ENCODE data around the gene FMO2. TPM values are rescaled to one million over a fixed set of nuclear protein-coding genes. Genes with fewer than 3 reads are reported as not detected.
"Not testable (repeated sequence)": the region's sequence is repeated elsewhere in the genome, so short reads cannot be mapped to it uniquely, and the experiment has no call there.

FMO2 gene
- polyA plus RNA-seq, 1 donor (not counting 4 experiments of a cell fraction or from before 2014, with no cell fraction given), result 0.05 TPM

- dilution Hi-C loops (cut with MboI; ENCODE audit: extremely low pct_ligation_motif_present, low sequenced_read_pairs), result no loop called here
- no peak overlapping the region for H3K9ac ChIP-seq (ENCODE audit: control insufficient read depth, extremely low read depth, insufficient read depth, low read length)
- no peak for DNase-seq (ENCODE audit: low read depth, low spot score)
- H3K27ac ChIP-seq (ENCODE audit: control insufficient read depth, insufficient read depth, low read length), result no peak overlapping the region
- no peak overlapping the region for H3K4me3 ChIP-seq (ENCODE audit: control insufficient read depth in 2 of 3, extremely low read depth in 1 of 3, insufficient read depth in 2 of 3, low read depth in 1 of 3, low read length in 3 of 3)
- no peaks in the 10 kb centered on the region for H3K36me3 ChIP-seq (ENCODE audit: control insufficient read depth in 2 of 2, extremely low read depth in 1 of 2, insufficient read depth in 2 of 2, low read length in 2 of 2)
- H2AFZ ChIP-seq (ENCODE audit: control insufficient read depth, low read length), result no peak overlapping the region
- no peaks in the 10 kb centered on the region for H3K27me3 ChIP-seq (ENCODE audit: control insufficient read depth, extremely low read depth, insufficient read depth, low read length)
- no peak for FAIRE-seq
- H3K79me2 ChIP-seq (ENCODE audit: control insufficient read depth, insufficient read depth, low read length), result no peaks in the 10 kb centered on the region
- H4K20me1 ChIP-seq (ENCODE audit: control insufficient read depth, extremely low read depth, insufficient read depth, low read length), result no peaks in the 10 kb centered on the region
- H3K9me3 ChIP-seq (ENCODE audit: control insufficient read depth, low read depth, low read length), result no peaks in the 10 kb centered on the region
- no peaks in the 10 kb centered on the region for H3K4me1 ChIP-seq (ENCODE audit: control insufficient read depth, extremely low read depth, insufficient read depth, low read length)
- H3K4me2 ChIP-seq (ENCODE audit: control insufficient read depth, extremely low read depth, insufficient read depth, low read depth, low read length), result no peak overlapping the region
- no peak for TF ChIP-seq EZH2 (IDR thresholded peaks at IDR 0.05; ENCODE audit: low read length)
- TF ChIP-seq CTCF (optimal IDR thresholded peaks at IDR 0.05 in 1 of 3, IDR thresholded peaks at IDR 0.05 in 1 of 3, conservative IDR thresholded peaks at IDR 0.05 in 1 of 3; ENCODE audit: extremely low read depth in 1 of 3, insufficient read depth in 2 of 3, low read length in 3 of 3), result no peak
- no peaks in the 10 kb centered on the region for H3K9me1 ChIP-seq (ENCODE audit: control insufficient read depth, extremely low read depth, insufficient read depth, low read length)
Measured at GRCh38 chr1:171231326-171231725, 46.2 kb downstream of the FMO2 start.

- H2AFZ ChIP-seq (ENCODE audit: control insufficient read depth, low read length), result no peak overlapping the region
- no peak for FAIRE-seq
- H3K4me3 ChIP-seq (ENCODE audit: control insufficient read depth in 2 of 3, extremely low read depth in 1 of 3, insufficient read depth in 2 of 3, low read depth in 1 of 3, low read length in 3 of 3), result no peak overlapping the region
- no peaks in the 10 kb centered on the region for H3K79me2 ChIP-seq (ENCODE audit: control insufficient read depth, insufficient read depth, low read length)
- no peaks in the 10 kb centered on the region for H3K36me3 ChIP-seq (ENCODE audit: control insufficient read depth in 2 of 2, extremely low read depth in 1 of 2, insufficient read depth in 2 of 2, low read length in 2 of 2)
- H3K4me2 ChIP-seq (ENCODE audit: control insufficient read depth, extremely low read depth, insufficient read depth, low read depth, low read length), result no peak overlapping the region
- no peaks in the 10 kb centered on the region for H3K9me3 ChIP-seq (ENCODE audit: control insufficient read depth, low read depth, low read length)
- TF ChIP-seq CTCF (optimal IDR thresholded peaks at IDR 0.05 in 1 of 3, IDR thresholded peaks at IDR 0.05 in 1 of 3, conservative IDR thresholded peaks at IDR 0.05 in 1 of 3; ENCODE audit: extremely low read depth in 1 of 3, insufficient read depth in 2 of 3, low read length in 3 of 3), result no peak
- TF ChIP-seq EZH2 (IDR thresholded peaks at IDR 0.05; ENCODE audit: low read length), result no peak
- H3K27ac ChIP-seq (ENCODE audit: control insufficient read depth, insufficient read depth, low read length), result no peak overlapping the region
- no peaks in the 10 kb centered on the region for H4K20me1 ChIP-seq (ENCODE audit: control insufficient read depth, extremely low read depth, insufficient read depth, low read length)
- no peaks in the 10 kb centered on the region for H3K4me1 ChIP-seq (ENCODE audit: control insufficient read depth, extremely low read depth, insufficient read depth, low read length)
- H3K9me1 ChIP-seq (ENCODE audit: control insufficient read depth, extremely low read depth, insufficient read depth, low read length), result no peaks in the 10 kb centered on the region
- no peak for DNase-seq (ENCODE audit: low read depth, low spot score)
- dilution Hi-C loops (cut with MboI; ENCODE audit: extremely low pct_ligation_motif_present, low sequenced_read_pairs), result no loop called here
- no peak overlapping the region for H3K9ac ChIP-seq (ENCODE audit: control insufficient read depth, extremely low read depth, insufficient read depth, low read length)
- H3K27me3 ChIP-seq (ENCODE audit: control insufficient read depth, extremely low read depth, insufficient read depth, low read length), result no peaks in the 10 kb centered on the region
Measured at GRCh38 chr1:171233183-171233582, 48.1 kb downstream of the FMO2 start.

GRCh38 chr1:171236231-171236630 is 51.1 kb downstream of the FMO2 start:
- H3K27me3 ChIP-seq (ENCODE audit: control insufficient read depth, extremely low read depth, insufficient read depth, low read length); DNase-seq (ENCODE audit: low read depth, low spot score); H3K9ac ChIP-seq (ENCODE audit: control insufficient read depth, extremely low read depth, insufficient read depth, low read length); H3K79me2 ChIP-seq (ENCODE audit: control insufficient read depth, insufficient read depth, low read length); H4K20me1 ChIP-seq (ENCODE audit: control insufficient read depth, extremely low read depth, insufficient read depth, low read length); dilution Hi-C loops (cut with MboI; ENCODE audit: extremely low pct_ligation_motif_present, low sequenced_read_pairs); H3K4me1 ChIP-seq (ENCODE audit: control insufficient read depth, extremely low read depth, insufficient read depth, low read length); H3K9me1 ChIP-seq (ENCODE audit: control insufficient read depth, extremely low read depth, insufficient read depth, low read length); H3K36me3 ChIP-seq (ENCODE audit: control insufficient read depth in 2 of 2, extremely low read depth in 1 of 2, insufficient read depth in 2 of 2, low read length in 2 of 2); H3K4me2 ChIP-seq (ENCODE audit: control insufficient read depth, extremely low read depth, insufficient read depth, low read depth, low read length); H2AFZ ChIP-seq (ENCODE audit: control insufficient read depth, low read length); H3K27ac ChIP-seq (ENCODE audit: control insufficient read depth, insufficient read depth, low read length); FAIRE-seq; H3K4me3 ChIP-seq (ENCODE audit: control insufficient read depth in 2 of 3, extremely low read depth in 1 of 3, insufficient read depth in 2 of 3, low read depth in 1 of 3, low read length in 3 of 3); H3K9me3 ChIP-seq (ENCODE audit: control insufficient read depth, low read depth, low read length): not testable (repeated sequence)
